Measurements from ENCODE around the gene SLC35E2B.

DNA sequence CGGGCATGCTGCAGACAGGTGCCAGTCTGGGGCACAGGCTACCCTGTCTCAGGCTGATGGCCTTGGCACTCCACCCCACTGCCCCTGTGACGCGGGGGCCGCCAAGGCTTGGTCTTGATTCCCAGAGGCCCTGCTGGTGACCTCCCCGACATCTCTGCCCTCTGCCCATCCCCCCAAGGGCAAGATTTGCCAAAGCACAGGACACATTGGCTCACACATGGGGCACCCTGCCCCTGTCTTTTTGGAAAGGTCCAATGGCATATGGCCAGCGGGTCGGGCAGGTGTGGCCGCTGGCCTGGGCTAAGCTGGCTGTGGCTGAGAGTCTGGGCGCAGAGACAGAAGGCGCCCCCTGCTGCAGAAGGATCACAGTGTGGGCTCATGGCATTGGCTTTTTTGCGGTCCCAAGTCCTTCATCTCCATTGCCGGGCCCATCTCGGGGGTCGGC, 72.7 kb downstream of the SLC35E2B start:
- TF ChIP-seq POLR2A (IDR thresholded peaks at IDR 0.05): no peak
- TF ChIP-seq, protein P1, sequence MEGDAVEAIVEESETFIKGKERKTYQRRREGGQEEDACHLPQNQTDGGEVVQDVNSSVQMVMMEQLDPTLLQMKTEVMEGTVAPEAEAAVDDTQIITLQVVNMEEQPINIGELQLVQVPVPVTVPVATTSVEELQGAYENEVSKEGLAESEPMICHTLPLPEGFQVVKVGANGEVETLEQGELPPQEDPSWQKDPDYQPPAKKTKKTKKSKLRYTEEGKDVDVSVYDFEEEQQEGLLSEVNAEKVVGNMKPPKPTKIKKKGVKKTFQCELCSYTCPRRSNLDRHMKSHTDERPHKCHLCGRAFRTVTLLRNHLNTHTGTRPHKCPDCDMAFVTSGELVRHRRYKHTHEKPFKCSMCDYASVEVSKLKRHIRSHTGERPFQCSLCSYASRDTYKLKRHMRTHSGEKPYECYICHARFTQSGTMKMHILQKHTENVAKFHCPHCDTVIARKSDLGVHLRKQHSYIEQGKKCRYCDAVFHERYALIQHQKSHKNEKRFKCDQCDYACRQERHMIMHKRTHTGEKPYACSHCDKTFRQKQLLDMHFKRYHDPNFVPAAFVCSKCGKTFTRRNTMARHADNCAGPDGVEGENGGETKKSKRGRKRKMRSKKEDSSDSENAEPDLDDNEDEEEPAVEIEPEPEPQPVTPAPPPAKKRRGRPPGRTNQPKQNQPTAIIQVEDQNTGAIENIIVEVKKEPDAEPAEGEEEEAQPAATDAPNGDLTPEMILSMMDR (IDR thresholded peaks at IDR 0.05): no peak
- TF ChIP-seq EP300 (IDR thresholded peaks at IDR 0.05): no peak
- TF ChIP-seq POLR2AphosphoS5 (IDR thresholded peaks at IDR 0.05): no peak

Measured in sigmoid colon (tissue), 4 donors.